Spleen (tissue), 11 donors: ENCODE results near the gene PNKD. TPM values are rescaled to one million over a fixed set of nuclear protein-coding genes. Genes with fewer than 3 reads are reported as not detected.

Experiments used
- DNase-seq: peaks from one replicate; pipeline ENCODE4 v3.0.0-alpha.2; 2020
- H3K27ac ChIP-seq, 8 donors: fragments of 200-600 bp; sonication (generic) in 7 of 8; 1 replicate in 4 of 8; 2 replicates in 4 of 8; pipeline versions ENCODE4 v1.5.0 to v1.8.0; 2016 to 2021; ENCODE audit warnings: inconsistent platforms in 4 of 8, mild to moderate bottlenecking in 4 of 8, moderate library complexity in 1 of 8
- H3K27me3 ChIP-seq, 7 donors: fragments of 200-600 bp; sonication (generic) in 6 of 7; replicated peaks in 1 of 7; 1 replicate in 4 of 7; 2 replicates in 3 of 7; pipeline versions ENCODE4 v1.5.0 to v1.8.0; 2016 to 2021; ENCODE audit warnings: inconsistent platforms in 3 of 7, mild to moderate bottlenecking in 1 of 7
- H3K36me3 ChIP-seq, 6 donors: fragments of 200-600 bp; sonication (generic) in 5 of 6; 1 replicate in 4 of 6; 2 replicates in 2 of 6; pipeline versions ENCODE4 v1.5.0 to v1.8.0; 2016 to 2021; ENCODE audit warnings: inconsistent platforms in 2 of 6
- H3K4me1 ChIP-seq, 6 donors: fragments of 200-600 bp; sonication (generic) in 5 of 6; 1 replicate in 3 of 6; 2 replicates in 3 of 6; pipeline versions ENCODE4 v1.5.0 to v1.8.0; 2016 to 2021; ENCODE audit warnings: inconsistent platforms in 3 of 6
- H3K4me3 ChIP-seq, 8 donors: fragments of 200-600 bp; sonication (generic) in 7 of 8; 1 replicate in 4 of 8; 2 replicates in 4 of 8; pipeline versions ENCODE4 v1.5.0 to v1.8.0; 2016 to 2021; ENCODE audit warnings: inconsistent platforms in 4 of 8, mild to moderate bottlenecking in 4 of 8, moderate library complexity in 2 of 8
- H3K9me3 ChIP-seq, 8 donors: fragments of 200-600 bp; sonication (generic) in 7 of 8; 1 replicate in 4 of 8; 2 replicates in 4 of 8; pipeline versions ENCODE4 v1.5.0 to v1.8.0; 2016 to 2021; ENCODE audit warnings: inconsistent platforms in 4 of 8
- CTCF ChIP-seq, 11 experiments: fragments of 200-600 bp in 7 of 11; fragments of 450-650 bp in 4 of 11; sonication (generic) in 4 of 11; IDR thresholded peaks in 8 of 11; conservative IDR thresholded peaks in 3 of 11; 1 replicate in 7 of 11; 2 replicates in 4 of 11; pipeline versions ENCODE4 v1.4.0 to v1.8.0; 2016 to 2021; ENCODE audit warnings: antibody characterized with exemption in 11 of 11, inconsistent platforms in 4 of 11, mild to moderate bottlenecking in 1 of 11
- POLR2A ChIP-seq, 3 donors: fragments of 450-650 bp; IDR thresholded peaks; one replicate each; pipeline ENCODE4 v1.5.1; 2017; ENCODE audit warnings: antibody characterized with exemption in 3 of 3, mild to moderate bottlenecking in 1 of 3
- POLR2AphosphoS5 ChIP-seq, 3 donors: sonication (generic); formaldehyde crosslinking; IDR thresholded peaks; one replicate each; pipeline ENCODE4 v1.5.1; 2017; ENCODE audit warnings: antibody characterized with exemption in 3 of 3
- WGBS, 5 donors: extraction: QIAGEN DNeasy Blood & Tissue Kit in 3 of 5; methylation state at CpG; one replicate each; pipeline versions ENCODE4 v1.1.5 to v1.1.7; 2013 to 2018; 5-methylcytosine and 5-hydroxymethylcytosine counted together
- intact Hi-C: fragments of 100-400 bp; cut with DNase I; formaldehyde crosslinking; loops from one replicate; pipeline ENCODE4 v1.15.0; 2023; ENCODE audit warnings: low total_unique reads
- polyA plus RNA-seq, 3 donors: library from polyadenylated mRNA; stranded (reverse); fragments of 200-250 nt; gene quantifications; one replicate each; pipeline ENCODE4 v1.2.1, GENCODE V29; 2013
- total RNA-seq, 7 donors: library from RNA; depleted of rRNA in 3 of 7; stranded (reverse); fragments of >200 nt in 3 of 7; fragmentation: NEBNext Ultra II Directional in 4 of 7; extraction: Animal tissue kit (Norgen Biotek cat#: 25700) in 4 of 7; gene quantifications; one replicate each; pipeline versions ENCODE4 v1.1.0 to v1.2.1, GENCODE V29; 2016 to 2021
- donor health status: healthy with polysubstance abuse.
- donor health status: DM: no; HTN: no; CAD: no; lungs with moderate emphysema.
- donor health status: DM: no; HTN: no; CAD: no.
- donor health status: Bipolar disorder and iron deficiency.
- donor health status: healthy.
- donor health status: DM: no; HTN: no; CAD: no.
- donor health status: DM: yes; HTN: yes; CAD: no.

Gene PNKD
- total and polyA plus RNA-seq, 10 donors: 41.4 to 92.1 (median 49.4) TPM

- Histone ChIP-seq H3K27me3 (no peaks in the 10 kb centered on the region), H3K4me3 (no peak overlapping the region), H3K36me3 (peaks cover 5 to 100% (median 97%) of the 10 kb centered on the region in 6 donors), H3K4me1 (peaks cover 4 to 59% (median 29%) of the 10 kb centered on the region in 6 donors), H3K27ac (peak overlapping the region in 1 of 8 donors; percentile 1), H3K9me3 (no peaks in the 10 kb centered on the region)
- TF ChIP-seq POLR2AphosphoS5 (IDR thresholded peaks at IDR 0.05) (no peak), CTCF (IDR thresholded peaks at IDR 0.05 in 8 of 11, conservative IDR thresholded peaks at IDR 0.05 in 3 of 11) (no peak), POLR2A (IDR thresholded peaks at IDR 0.05) (no peak)
- intact Hi-C loops: no loop called here
- whole genome bisulfite sequencing, 5 donors: 97 to 100% (median 100%) methylated on average over 2 of the region's 2 CpGs
- no peak for DNase-seq
Observed at GRCh38 chr2:218235017-218235416, 35.3 kb upstream of the PNKD start.

- intact Hi-C loops: no loop called here
- Histone ChIP-seq H3K27me3 (no peaks in the 10 kb centered on the region), H3K36me3 (peaks cover 5 to 100% (median 97%) of the 10 kb centered on the region in 6 donors), H3K4me3 (no peak overlapping the region), H3K9me3 (no peaks in the 10 kb centered on the region), H3K4me1 (peaks cover 0 to 51% (median 18%) of the 10 kb centered on the region in 6 donors), H3K27ac (no peak overlapping the region)
- 85 to 96% (median 93%) methylated on average over 4 of the region's 4 CpGs for WGBS, 5 donors
- DNase-seq: no peak
- TF ChIP-seq POLR2A (IDR thresholded peaks at IDR 0.05): no peak
- TF ChIP-seq POLR2AphosphoS5 (IDR thresholded peaks at IDR 0.05): peak in 1 of 3 donors; percentile 13
- no peak for TF ChIP-seq CTCF (IDR thresholded peaks at IDR 0.05 in 8 of 11, conservative IDR thresholded peaks at IDR 0.05 in 3 of 11)
Observed at GRCh38 chr2:218236829-218237228, 33.5 kb upstream of the PNKD start.

- peaks cover 0 to 43% (median 20%) of the 10 kb centered on the region in 6 donors for H3K4me1 ChIP-seq
- intact Hi-C loops: no loop called here
- peak overlapping the region in 7 of 8 donors; percentile 1 to 73 (median 55) for H3K27ac ChIP-seq
- 68 to 89% (median 76%) methylated on average over 1 of the region's 1 CpG for WGBS, 5 donors
- no peak for DNase-seq
- peaks cover 5 to 100% (median 97%) of the 10 kb centered on the region in 6 donors for H3K36me3 ChIP-seq
- no peaks in the 10 kb centered on the region for H3K9me3 ChIP-seq
- TF ChIP-seq POLR2AphosphoS5 (IDR thresholded peaks at IDR 0.05) (no peak), CTCF (IDR thresholded peaks at IDR 0.05 in 8 of 11, conservative IDR thresholded peaks at IDR 0.05 in 3 of 11) (no peak), POLR2A (IDR thresholded peaks at IDR 0.05) (no peak)
- no peaks in the 10 kb centered on the region for H3K27me3 ChIP-seq
- no peak overlapping the region for H3K4me3 ChIP-seq
Observed at GRCh38 chr2:218238887-218239286, 31.4 kb upstream of the PNKD start.

GRCh38 chr2:218244204-218244603, 26.1 kb upstream of the PNKD start:
- H3K9me3 ChIP-seq: no peaks in the 10 kb centered on the region
- intact Hi-C loops: no loop called here
- 56 to 71% (median 63%) methylated on average over 1 of the region's 1 CpG for whole genome bisulfite sequencing, 5 donors
- H3K4me1 ChIP-seq: peaks cover 0 to 32% (median 15%) of the 10 kb centered on the region in 6 donors
- H3K4me3 ChIP-seq: no peak overlapping the region
- no peak for DNase-seq
- H3K27ac ChIP-seq: peak overlapping the region in 2 of 8 donors; percentile 10 to 16
- peaks cover 4 to 100% (median 98%) of the 10 kb centered on the region in 6 donors for H3K36me3 ChIP-seq
- no peaks in the 10 kb centered on the region for H3K27me3 ChIP-seq
- no peak for TF ChIP-seq POLR2AphosphoS5 (IDR thresholded peaks at IDR 0.05)
- no peak for TF ChIP-seq POLR2A (IDR thresholded peaks at IDR 0.05)
